Endothelial cell of umbilical vein (primary cell): ENCODE measurements around the gene ZNF423.

Experiments
- EZH2 ChIP-seq: IDR thresholded peaks from 2 replicates; pipeline ENCODE4 v1.6.1; 2012; ENCODE audit warnings: borderline replicate concordance, low read depth, mild to moderate bottlenecking, moderate library complexity, low read length, inconsistent platforms; ENCODE audit not compliant: severe bottlenecking
- FOS ChIP-seq: IDR thresholded peaks from 2 replicates; pipeline ENCODE4 v1.6.1; 2011; ENCODE audit warnings: mild to moderate bottlenecking, low read length, moderate library complexity, borderline replicate concordance; ENCODE audit not compliant: insufficient read depth
- GATA2 ChIP-seq: IDR thresholded peaks from 2 replicates; pipeline ENCODE4 v1.7.0; 2011; ENCODE audit warnings: low read depth, mild to moderate bottlenecking, moderate library complexity, mixed read lengths, low read length; ENCODE audit not compliant: insufficient read length, insufficient read depth
- MYC ChIP-seq: IDR thresholded peaks from one replicate; pipeline ENCODE4 v1.6.1; 2011; ENCODE audit warnings: mild to moderate bottlenecking, low read depth, low read length
- POLR2A ChIP-seq: IDR thresholded peaks from 2 replicates; pipeline ENCODE4 v1.6.1; 2012; ENCODE audit warnings: low read depth, mild to moderate bottlenecking, control low read depth, low read length
- POLR2AphosphoS5 ChIP-seq: IDR thresholded peaks from 2 replicates; pipeline ENCODE4 v1.6.1; 2012; ENCODE audit warnings: low read depth, mild to moderate bottlenecking, control low read depth, low read length, moderate library complexity; ENCODE audit not compliant: insufficient read depth
- TF ChIP-seq, protein P1 (sequence below), 2 donors: IDR thresholded peaks; 1 replicate in 1 of 2; 2 replicates in 1 of 2; pipeline ENCODE4 v1.5.1; 2011; ENCODE audit warnings: low read length in 2 of 2, mild to moderate bottlenecking in 2 of 2, moderate library complexity in 2 of 2, control low read depth in 1 of 2, inconsistent platforms in 1 of 2, low read depth in 1 of 2; ENCODE audit not compliant: insufficient read depth in 1 of 2; ENCODE audit errors: extremely low read depth in 1 of 2
- TF ChIP-seq, protein P2 (sequence below): IDR thresholded peaks from 2 replicates; pipeline ENCODE4 v1.6.1; 2011; ENCODE audit not compliant: insufficient read depth, insufficient read length

DNA sequence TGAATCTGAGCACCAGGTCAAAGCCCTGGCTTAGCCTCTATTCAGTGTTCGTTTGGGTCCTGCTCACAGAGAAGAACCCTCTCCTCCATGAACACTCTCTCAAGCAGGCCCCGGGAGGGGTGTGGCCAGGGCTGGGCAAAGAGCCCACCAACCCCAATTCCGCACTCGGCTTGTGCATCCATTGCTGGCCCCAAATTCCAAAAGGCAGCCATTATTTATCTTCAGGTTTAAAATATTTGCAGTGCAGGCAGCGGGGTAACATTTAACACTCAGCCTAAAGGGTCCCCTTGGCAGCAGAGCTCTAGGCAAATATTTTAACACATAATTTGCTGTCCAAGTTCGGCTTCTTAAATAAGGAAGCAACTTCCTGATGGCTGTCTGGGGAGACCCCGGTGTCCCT lies 115.7 kb downstream of the ZNF423 start:
- TF ChIP-seq, protein P1, sequence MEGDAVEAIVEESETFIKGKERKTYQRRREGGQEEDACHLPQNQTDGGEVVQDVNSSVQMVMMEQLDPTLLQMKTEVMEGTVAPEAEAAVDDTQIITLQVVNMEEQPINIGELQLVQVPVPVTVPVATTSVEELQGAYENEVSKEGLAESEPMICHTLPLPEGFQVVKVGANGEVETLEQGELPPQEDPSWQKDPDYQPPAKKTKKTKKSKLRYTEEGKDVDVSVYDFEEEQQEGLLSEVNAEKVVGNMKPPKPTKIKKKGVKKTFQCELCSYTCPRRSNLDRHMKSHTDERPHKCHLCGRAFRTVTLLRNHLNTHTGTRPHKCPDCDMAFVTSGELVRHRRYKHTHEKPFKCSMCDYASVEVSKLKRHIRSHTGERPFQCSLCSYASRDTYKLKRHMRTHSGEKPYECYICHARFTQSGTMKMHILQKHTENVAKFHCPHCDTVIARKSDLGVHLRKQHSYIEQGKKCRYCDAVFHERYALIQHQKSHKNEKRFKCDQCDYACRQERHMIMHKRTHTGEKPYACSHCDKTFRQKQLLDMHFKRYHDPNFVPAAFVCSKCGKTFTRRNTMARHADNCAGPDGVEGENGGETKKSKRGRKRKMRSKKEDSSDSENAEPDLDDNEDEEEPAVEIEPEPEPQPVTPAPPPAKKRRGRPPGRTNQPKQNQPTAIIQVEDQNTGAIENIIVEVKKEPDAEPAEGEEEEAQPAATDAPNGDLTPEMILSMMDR (IDR thresholded peaks at IDR 0.05; ENCODE audit: extremely low read depth in 1 of 2, insufficient read depth in 1 of 2, low read depth in 1 of 2, low read length in 2 of 2): no peak
- TF ChIP-seq FOS (no peak), POLR2A (no peak), POLR2AphosphoS5 (no peak), MYC (no peak), EZH2 (no peak), GATA2 (no peak)
- TF ChIP-seq, protein P2, sequence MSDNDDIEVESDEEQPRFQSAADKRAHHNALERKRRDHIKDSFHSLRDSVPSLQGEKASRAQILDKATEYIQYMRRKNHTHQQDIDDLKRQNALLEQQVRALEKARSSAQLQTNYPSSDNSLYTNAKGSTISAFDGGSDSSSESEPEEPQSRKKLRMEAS: no peak
